ENCODE measurements around the gene PRL. TPM values are rescaled to one million over a fixed set of nuclear protein-coding genes. Genes with fewer than 3 reads are reported as not detected.

The PRL gene
- polyA plus RNA-seq, 1 donor from 2014 or later, result not detected

DNA sequence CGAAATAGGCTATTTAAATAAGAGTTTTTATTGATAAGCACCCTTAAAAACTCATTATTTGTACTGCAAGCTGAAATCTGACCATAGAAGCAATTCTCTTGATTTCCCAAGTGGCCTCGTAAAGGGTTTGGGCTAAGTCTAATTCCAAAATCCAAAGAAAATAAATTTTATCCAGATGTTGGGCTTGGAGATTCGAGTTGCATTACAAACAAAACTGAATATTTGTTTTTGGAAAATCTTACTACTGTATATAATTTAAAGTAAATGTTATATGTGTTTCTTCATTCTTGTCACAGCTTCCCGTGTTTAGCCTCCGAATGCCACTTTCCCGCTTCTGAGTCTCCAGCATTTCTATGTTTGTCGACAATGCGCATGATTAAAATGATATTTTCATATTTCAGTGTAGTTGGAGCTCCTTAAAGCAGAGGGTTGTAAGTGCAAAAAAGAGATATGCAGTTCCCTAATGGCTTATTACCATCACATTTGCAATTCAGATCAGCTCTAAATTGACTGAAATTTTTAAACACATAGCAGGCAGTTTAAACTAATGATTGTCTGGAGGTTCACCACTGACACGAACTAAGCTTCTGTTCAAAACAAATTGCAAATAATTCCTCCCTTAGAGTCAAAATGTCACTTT is 47.0 kb downstream of the PRL start:
- no peak for TF ChIP-seq SMC3 (conservative IDR thresholded peaks at IDR 0.05; ENCODE audit: poor library complexity)
- no peak for TF ChIP-seq TAF1 (IDR thresholded peaks at IDR 0.05; ENCODE audit: low read depth)
- no peak for TF ChIP-seq EZH2 (IDR thresholded peaks at IDR 0.05; ENCODE audit: borderline replicate concordance, insufficient read depth, low read length, poor library complexity, severe bottlenecking)
- TF ChIP-seq RAD21 (conservative IDR thresholded peaks at IDR 0.05), result no peak
- TF ChIP-seq POLR2AphosphoS5 (IDR thresholded peaks at IDR 0.05), result no peak
- no peak for TF ChIP-seq MXI1 (conservative IDR thresholded peaks at IDR 0.05; ENCODE audit: poor library complexity, severe bottlenecking)
- TF ChIP-seq REST (IDR thresholded peaks at IDR 0.05; ENCODE audit: borderline replicate concordance), result no peak
- TF ChIP-seq CTCF (IDR thresholded peaks at IDR 0.05; ENCODE audit: poor library complexity, severe bottlenecking), result no peak
- no peak for TF ChIP-seq EP300 (conservative IDR thresholded peaks at IDR 0.05; ENCODE audit: poor library complexity, severe bottlenecking)
- H3K4me3 ChIP-seq (ENCODE audit: low read length), result peak overlapping the region; percentile 51
- H3K36me3 ChIP-seq (ENCODE audit: insufficient read depth, low read length), result no peaks in the 10 kb centered on the region
- H3K9me2 ChIP-seq (ENCODE audit: insufficient read depth, low read length), result no peaks in the 10 kb centered on the region
- no peaks in the 10 kb centered on the region for H3K9me3 ChIP-seq (ENCODE audit: low read length)
- H4K20me1 ChIP-seq (ENCODE audit: insufficient read depth), result no peaks in the 10 kb centered on the region
- peaks cover 13% of the 10 kb centered on the region for H3F3A ChIP-seq (ENCODE audit: insufficient read depth, low read length, poor library complexity, severe bottlenecking)
- peak overlapping the region; percentile 83 for H3K27ac ChIP-seq (ENCODE audit: low read length)
- no peak overlapping the region for H2AFZ ChIP-seq (ENCODE audit: low read depth, low read length)
- no peaks in the 10 kb centered on the region for H3K79me2 ChIP-seq (replicated peaks; ENCODE audit: insufficient read depth, low read length)
- H3K27me3 ChIP-seq (ENCODE audit: insufficient read depth, low read depth, low read length), result no peaks in the 10 kb centered on the region
- peak overlapping the region; percentile 86 for H3K4me2 ChIP-seq (ENCODE audit: low read length)
- H3K9ac ChIP-seq (ENCODE audit: low read length), result peak overlapping the region; percentile 52

GRCh38 chr6:22248513-22249308 is 48.1 kb downstream of the PRL start:
- no peak overlapping the region for H3K4me2 ChIP-seq (ENCODE audit: low read length)

More at GRCh38 chr6:22248513-22249308, 48.1 kb downstream of the PRL start:
- Histone ChIP-seq H3K27me3 (ENCODE audit: insufficient read depth, low read depth, low read length) (no peaks in the 10 kb centered on the region), H3K9me3 (ENCODE audit: low read length) (no peaks in the 10 kb centered on the region), H2AFZ (ENCODE audit: low read depth, low read length) (no peak overlapping the region), H4K20me1 (ENCODE audit: insufficient read depth) (no peaks in the 10 kb centered on the region), H3F3A (ENCODE audit: insufficient read depth, low read length, poor library complexity, severe bottlenecking) (peaks cover 13% of the 10 kb centered on the region), H3K79me2 (replicated peaks; ENCODE audit: insufficient read depth, low read length) (no peaks in the 10 kb centered on the region), H3K36me3 (ENCODE audit: insufficient read depth, low read length) (no peaks in the 10 kb centered on the region), H3K4me3 (ENCODE audit: low read length) (no peak overlapping the region), H3K9me2 (ENCODE audit: insufficient read depth, low read length) (no peaks in the 10 kb centered on the region), H3K9ac (ENCODE audit: low read length) (no peak overlapping the region), H3K27ac (ENCODE audit: low read length) (peak overlapping the region; percentile 83)
- TF ChIP-seq EP300 (conservative IDR thresholded peaks at IDR 0.05; ENCODE audit: poor library complexity, severe bottlenecking) (no peak), RAD21 (conservative IDR thresholded peaks at IDR 0.05) (no peak), REST (IDR thresholded peaks at IDR 0.05; ENCODE audit: borderline replicate concordance) (no peak)

All from neural cell (in vitro differentiated cells).